GM12872 (cell line): ENCODE measurements around the gene PTMS.

Source experiments
- TF ChIP-seq, protein P1 (sequence below): IDR thresholded peaks from 3 replicates; pipeline ENCODE4 v1.5.1; 2011; ENCODE audit warnings: low read depth, mild to moderate bottlenecking, low read length, moderate library complexity; ENCODE audit not compliant: insufficient read depth

Gene PTMS, protein sequence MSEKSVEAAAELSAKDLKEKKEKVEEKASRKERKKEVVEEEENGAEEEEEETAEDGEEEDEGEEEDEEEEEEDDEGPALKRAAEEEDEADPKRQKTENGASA

DNA sequence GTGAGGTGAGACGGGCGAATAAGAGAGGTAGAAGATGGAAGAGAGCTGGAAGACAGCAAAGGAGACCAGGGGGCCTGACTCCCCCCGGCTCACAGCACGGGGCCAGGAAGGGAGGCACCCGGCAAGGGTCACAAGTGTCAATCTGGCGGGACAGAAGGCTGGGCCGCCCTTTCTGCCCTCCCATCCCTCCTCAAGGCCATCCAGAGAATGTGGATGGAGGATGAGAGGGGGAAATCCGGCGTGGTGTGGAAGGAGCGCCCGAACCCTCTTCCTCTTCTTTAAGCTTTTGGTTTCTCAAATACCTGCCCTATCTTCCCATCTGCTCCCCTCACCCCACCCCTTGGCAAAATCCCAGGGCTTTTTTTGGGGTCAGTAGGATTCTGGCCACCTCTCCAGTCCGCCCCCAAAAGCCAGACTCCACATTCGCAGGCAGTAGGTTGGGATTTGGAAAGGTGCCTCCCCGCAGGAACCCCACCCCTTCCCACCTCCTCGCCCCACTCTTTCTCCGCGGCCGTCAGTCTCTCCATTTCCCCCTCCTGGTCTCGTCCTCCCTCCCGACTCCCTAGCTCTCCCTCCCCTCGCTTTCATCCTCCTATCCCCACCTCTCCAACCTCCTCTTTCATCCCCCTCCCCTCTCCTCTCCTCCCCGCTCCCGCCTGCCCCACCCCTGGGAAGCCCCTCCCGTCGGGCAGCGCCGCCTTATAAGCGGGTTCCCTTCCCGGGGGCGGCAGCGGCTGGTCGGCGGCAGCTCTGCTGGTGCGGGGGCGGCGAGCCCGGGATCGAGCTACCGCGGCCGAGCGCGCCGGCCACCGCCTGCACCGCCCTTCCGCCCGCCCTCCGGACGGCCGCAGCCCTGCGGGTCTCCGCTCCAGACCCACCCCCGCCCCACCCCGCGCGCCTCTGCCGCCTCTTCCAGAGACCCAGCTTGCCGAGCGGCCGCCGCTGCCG is at the start of gene PTMS:
Gene PTMS (plus strand): TSS at position 730 of the 948 bp plus-strand sequence. CDS start 343 bp downstream, outside the sequence.
- TF ChIP-seq, protein P1, sequence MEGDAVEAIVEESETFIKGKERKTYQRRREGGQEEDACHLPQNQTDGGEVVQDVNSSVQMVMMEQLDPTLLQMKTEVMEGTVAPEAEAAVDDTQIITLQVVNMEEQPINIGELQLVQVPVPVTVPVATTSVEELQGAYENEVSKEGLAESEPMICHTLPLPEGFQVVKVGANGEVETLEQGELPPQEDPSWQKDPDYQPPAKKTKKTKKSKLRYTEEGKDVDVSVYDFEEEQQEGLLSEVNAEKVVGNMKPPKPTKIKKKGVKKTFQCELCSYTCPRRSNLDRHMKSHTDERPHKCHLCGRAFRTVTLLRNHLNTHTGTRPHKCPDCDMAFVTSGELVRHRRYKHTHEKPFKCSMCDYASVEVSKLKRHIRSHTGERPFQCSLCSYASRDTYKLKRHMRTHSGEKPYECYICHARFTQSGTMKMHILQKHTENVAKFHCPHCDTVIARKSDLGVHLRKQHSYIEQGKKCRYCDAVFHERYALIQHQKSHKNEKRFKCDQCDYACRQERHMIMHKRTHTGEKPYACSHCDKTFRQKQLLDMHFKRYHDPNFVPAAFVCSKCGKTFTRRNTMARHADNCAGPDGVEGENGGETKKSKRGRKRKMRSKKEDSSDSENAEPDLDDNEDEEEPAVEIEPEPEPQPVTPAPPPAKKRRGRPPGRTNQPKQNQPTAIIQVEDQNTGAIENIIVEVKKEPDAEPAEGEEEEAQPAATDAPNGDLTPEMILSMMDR = no peak

DNA sequence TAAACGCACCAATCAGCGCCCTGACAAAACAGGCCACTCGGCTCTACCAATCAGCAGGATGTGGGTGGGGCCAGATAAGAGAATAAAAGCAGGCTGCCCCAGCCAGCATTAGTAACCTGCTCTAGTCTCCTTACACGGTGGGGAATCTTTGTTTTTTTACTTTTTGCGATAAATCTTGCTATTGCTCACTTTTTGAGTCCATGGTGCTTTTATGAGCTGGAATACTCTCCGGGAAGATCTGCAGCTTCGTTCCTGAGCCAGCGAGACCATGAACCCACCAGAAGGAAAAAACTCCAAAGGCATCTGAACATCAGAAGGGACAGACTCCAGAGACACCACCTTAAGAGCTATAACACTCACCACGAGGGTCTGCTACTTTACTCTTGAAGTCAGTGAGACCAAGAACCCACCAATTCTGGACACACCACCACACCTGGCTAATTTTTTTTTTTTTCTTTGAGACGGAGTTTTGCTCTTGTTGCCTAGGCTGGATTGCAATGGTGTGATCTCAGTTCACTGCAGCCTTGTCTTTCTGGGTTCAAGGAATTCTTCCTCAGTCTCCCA is 49.2 kb upstream of the PTMS start:
- TF ChIP-seq, protein P1 = no peak

DNA sequence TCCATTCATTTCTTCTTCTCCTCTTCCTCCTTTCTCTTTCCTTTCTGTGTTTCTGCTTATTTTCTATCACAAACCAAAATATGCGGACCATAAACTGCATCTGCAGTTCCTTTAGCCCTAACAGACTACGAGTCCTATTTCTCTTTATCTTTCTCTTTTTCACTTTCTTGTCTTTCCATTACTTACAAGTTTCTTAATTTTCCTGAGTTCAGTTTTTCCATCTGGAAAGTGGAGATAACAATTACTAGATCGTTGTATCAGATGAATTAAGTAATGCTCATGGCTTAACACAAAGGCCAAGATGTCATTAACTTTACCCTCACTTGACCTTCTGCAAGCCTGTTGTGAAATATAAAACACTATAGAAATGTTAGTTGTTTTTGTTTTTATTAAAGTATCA is 43.3 kb upstream of the PTMS start:
- TF ChIP-seq, protein P1 = no peak

GRCh38 chr12:6723607-6724408 is 42.4 kb upstream of the PTMS start, which contains the start of gene COPS7A:
Gene COPS7A (plus strand): TSS chr12:6724046. CDS start chr12:6724657, 611 bp downstream.
- TF ChIP-seq, protein P1 = no peak

GRCh38 chr12:6724409-6724797 is 41.8 kb upstream of the PTMS start:
- TF ChIP-seq, protein P1 = no peak

GRCh38 chr12:6725350-6725749 is 40.8 kb upstream of the PTMS start:
- TF ChIP-seq, protein P1 = no peak
